Fibroblast of mammary gland (primary cell): Measurements from ENCODE around the gene NOC4L.

ENCODE experiments used
- DNase-seq: peaks from one replicate; pipeline ENCODE4 v3.0.0-alpha.2; 2010; ENCODE audit warnings: low read depth
- H3K4me3 ChIP-seq: 2 replicates; pipeline ENCODE4 v1.5.1; 2011; ENCODE audit warnings: low read depth, mild to moderate bottlenecking, low read length, moderate library complexity; ENCODE audit not compliant: control insufficient read depth
- TF ChIP-seq, protein P1 (sequence below): conservative IDR thresholded peaks from 2 replicates; pipeline ENCODE4 v1.5.1; 2011; ENCODE audit warnings: low read depth, low read length, inconsistent platforms; ENCODE audit not compliant: control insufficient read depth, insufficient read depth

NOC4L gene

DNA sequence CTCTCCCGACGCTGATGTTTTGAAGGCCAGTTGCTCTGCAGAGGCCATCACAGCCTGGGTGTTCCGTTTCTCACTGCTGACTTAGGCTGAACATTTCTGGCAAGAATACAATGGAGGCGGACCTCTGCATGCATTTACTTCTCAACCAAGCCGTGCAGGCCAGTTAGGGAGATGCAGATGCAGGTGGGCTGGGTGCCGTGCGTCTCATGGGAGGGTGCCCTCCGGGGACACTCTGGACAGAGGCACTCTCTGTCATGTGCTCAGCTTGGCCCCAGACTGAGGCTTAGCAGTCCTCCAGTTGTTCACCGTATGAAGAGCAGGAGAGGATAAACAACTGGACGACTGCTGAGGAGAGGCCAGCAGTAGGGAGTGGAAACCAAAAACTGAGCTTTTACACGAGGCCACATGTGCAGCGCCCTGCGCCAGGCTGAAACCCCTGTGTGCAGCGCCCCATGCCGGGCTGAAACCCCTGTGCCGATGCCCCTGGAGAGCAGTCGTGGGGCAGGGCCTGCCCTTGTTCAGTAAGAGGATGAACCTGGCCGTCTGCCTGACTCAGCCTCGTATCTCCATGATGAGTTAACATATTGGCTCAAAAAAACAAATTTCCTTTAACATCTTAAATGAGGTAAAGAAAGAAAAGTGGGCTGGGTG lies 32.5 kb upstream of the NOC4L start:
- no peak overlapping the region for H3K4me3 ChIP-seq
- no peak for DNase-seq
- TF ChIP-seq, protein P1, sequence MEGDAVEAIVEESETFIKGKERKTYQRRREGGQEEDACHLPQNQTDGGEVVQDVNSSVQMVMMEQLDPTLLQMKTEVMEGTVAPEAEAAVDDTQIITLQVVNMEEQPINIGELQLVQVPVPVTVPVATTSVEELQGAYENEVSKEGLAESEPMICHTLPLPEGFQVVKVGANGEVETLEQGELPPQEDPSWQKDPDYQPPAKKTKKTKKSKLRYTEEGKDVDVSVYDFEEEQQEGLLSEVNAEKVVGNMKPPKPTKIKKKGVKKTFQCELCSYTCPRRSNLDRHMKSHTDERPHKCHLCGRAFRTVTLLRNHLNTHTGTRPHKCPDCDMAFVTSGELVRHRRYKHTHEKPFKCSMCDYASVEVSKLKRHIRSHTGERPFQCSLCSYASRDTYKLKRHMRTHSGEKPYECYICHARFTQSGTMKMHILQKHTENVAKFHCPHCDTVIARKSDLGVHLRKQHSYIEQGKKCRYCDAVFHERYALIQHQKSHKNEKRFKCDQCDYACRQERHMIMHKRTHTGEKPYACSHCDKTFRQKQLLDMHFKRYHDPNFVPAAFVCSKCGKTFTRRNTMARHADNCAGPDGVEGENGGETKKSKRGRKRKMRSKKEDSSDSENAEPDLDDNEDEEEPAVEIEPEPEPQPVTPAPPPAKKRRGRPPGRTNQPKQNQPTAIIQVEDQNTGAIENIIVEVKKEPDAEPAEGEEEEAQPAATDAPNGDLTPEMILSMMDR: no peak

DNA sequence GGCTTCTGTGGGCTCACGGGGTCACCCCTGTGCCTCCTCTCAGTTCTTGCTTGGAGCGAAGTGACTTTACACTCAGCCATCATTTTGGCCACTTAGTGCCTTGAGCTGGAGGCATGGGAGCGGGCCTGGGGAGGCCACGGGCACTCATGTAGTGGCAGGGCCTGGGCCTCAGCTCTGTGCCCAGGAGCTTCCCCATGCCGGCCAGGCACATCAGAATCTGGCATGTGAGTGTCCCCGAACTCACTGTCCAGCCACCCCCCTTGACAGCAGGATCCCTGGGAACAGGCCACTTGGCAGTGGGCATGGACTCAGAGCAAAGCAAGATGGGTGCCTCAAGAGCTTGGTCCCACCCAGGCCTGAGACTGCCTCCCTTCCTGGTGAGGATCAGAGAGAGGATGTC lies 29.6 kb upstream of the NOC4L start:
- TF ChIP-seq, protein P1: no peak
- no peak for DNase-seq

DNA sequence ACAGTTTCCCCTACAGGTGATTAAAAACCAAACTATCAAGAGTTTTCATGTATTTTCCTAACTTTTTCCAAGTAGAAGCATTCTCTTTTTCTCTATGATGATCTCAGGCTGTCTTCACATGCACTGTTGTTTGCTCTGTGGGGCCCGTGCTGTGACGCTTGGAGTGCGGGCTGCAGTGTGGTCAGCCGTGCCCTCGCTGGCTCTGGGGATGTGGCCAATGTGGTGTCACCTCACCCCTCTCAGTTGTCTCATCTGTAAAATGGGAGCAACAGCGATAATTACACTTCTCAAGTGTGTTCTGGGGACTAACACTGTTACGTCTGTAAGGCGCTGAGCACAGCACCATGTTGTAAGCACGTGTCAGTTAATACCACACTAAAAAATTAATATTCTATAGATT lies 28.8 kb upstream of the NOC4L start:
- no peak for DNase-seq

More for the DNA sequence above, 29.6 kb upstream of the NOC4L start:
- no peak overlapping the region for H3K4me3 ChIP-seq

DNA sequence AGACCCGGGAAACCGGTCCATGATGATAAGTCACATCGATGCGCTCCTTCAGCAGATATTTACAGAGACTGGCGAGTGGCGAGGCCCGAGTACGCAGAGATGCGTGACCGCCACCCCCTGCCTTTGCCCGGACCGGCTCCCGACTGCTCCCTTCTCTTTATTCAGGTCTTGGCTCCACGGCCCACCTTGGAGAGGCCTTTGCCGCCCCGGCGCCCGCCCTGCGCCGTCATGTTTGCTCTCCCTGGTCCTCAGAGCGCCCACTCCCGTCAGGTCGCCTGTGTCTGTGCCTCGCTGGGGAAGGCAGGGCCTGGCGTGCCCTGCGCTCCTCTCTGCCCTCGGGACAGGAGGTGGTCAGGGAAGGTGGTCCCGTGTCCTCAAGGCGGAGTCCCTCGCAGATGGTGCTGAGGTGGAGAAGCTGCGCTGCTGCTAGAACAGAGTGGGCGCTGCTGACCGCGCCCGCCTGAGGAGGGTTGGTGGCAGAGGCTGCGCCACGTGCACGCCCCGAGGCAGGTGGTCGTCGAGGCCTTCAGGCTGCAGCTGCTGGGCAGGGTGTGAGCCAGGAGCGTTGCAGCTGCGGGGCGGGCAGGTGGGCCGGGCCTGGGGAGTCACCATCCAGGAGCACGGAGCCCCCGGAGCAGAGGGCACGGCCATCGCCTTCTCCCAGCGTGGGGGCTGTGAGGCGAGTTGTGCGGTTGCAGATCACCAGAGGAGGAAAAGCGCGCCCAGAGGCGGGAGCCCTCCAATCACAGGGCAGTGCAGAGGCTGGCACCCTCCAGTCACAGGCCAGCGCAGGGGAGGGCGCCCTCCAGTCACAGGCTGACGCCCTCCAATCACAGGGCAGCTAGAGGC lies 27.3 kb upstream of the NOC4L start:
- no peak overlapping the region for H3K4me3 ChIP-seq
- no peak for DNase-seq
- TF ChIP-seq, protein P1: no peak

More for the DNA sequence above, 28.8 kb upstream of the NOC4L start:
- no peak overlapping the region for H3K4me3 ChIP-seq
- TF ChIP-seq, protein P1: no peak

DNA sequence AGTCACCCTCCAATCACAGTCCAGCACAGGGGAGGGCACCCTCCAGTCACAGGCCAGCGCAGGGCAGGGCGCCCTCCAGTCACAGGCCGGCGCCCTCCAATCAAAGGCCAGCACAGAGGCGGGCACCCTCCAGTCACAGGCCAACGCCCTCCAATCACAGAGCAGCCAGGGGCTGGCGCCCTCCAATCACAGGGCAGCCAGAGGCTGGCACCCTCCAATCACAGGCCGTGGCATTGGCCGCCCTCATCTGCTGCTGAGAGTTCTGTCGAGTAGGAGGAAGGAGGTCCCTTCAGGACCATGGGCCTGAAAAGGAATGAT lies 26.7 kb upstream of the NOC4L start:
- peak; percentile 15 for DNase-seq
- TF ChIP-seq, protein P1: no peak
- H3K4me3 ChIP-seq: no peak overlapping the region

DNA sequence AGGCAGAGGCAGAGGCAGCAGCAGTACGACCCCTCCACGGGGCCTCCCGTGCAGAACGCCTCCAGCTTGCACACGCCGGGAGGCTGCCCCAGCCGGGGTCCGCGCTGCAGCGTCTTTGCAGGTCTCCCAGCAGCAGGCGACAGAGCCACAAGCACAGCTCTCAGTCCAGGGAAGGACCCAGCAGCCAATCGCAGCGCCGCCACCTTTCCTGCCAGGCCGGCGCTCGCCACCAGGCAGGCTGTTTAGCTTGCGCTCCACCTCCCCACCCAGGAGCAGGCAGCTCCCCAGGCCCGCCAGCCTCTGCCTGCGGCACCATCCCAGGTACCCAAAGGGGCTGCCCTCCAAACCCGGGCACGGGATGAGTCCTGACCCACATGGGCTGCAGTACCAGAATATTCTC lies 25.4 kb upstream of the NOC4L start:
- no peak overlapping the region for H3K4me3 ChIP-seq
- no peak for DNase-seq
- TF ChIP-seq, protein P1: no peak
